Testis (tissue), 2 donors: ENCODE measurements around the gene GALNT17.

Experiments used
- CTCF ChIP-seq, 3 experiments: fragments of 450-650 bp in 2 of 3; fragments of 200-600 bp in 1 of 3; sonication (generic) in 1 of 3; IDR thresholded peaks; one replicate each; pipeline ENCODE4 v1.5.1; 2016 to 2019; ENCODE audit warnings: antibody characterized with exemption in 3 of 3, mild to moderate bottlenecking in 2 of 3, moderate library complexity in 1 of 3
- POLR2A ChIP-seq: fragments of 450-650 bp; IDR thresholded peaks from one replicate; pipeline ENCODE4 v1.6.1; 2017; ENCODE audit warnings: antibody characterized with exemption, mild to moderate bottlenecking, moderate library complexity

DNA sequence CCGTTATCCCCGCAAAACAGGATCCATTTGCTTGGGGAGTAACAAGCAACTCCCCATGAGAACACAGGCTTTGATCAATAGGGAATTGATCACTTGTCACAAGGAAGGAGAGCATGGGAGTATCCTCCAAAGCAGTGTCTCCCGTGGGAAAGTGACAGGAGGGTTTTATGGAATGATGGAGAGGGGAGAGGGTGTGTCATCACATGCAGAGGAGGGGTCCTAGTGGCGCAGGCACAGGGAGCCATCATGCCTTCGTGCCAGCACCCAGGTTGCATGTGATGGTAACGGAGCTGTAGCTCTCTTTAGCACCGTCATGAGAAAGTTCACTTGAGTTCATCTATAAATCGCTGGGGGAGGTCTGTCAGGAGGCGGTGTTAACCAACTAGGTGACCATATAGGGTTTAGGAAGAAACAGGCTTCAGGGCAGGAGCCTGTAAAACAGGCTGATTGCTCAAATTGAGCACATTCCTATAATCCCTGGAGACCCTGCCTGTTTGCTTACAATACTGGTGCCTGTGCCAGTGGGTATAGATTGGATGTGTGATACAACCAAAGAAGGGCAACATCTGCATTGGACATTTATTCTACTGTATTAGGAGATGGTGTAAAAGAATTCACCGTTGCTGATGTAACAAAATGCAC lies 428.5 kb downstream of the GALNT17 start:
- TF ChIP-seq CTCF (IDR thresholded peaks at IDR 0.05), result no peak
- no peak for TF ChIP-seq POLR2A
